Activated T-helper 1 cell treated with Interleukin-2 at 50 U/mL for 16 hours (primary cell): ENCODE results near the gene PJVK.

Experiments
- DNase-seq: peaks from one replicate; pipeline ENCODE4 v3.0.0-alpha.2; 2020; ENCODE audit warnings: low read depth

Gene PJVK

GRCh38 chr2:178480227-178481181 lies 29.3 kb downstream of the PJVK start, which contains the start of gene PLEKHA3:
PLEKHA3 (plus strand) TSS chr2:178480457; CDS start chr2:178480870, 413 bp downstream.
- DNase-seq = peak; percentile 64

DNA sequence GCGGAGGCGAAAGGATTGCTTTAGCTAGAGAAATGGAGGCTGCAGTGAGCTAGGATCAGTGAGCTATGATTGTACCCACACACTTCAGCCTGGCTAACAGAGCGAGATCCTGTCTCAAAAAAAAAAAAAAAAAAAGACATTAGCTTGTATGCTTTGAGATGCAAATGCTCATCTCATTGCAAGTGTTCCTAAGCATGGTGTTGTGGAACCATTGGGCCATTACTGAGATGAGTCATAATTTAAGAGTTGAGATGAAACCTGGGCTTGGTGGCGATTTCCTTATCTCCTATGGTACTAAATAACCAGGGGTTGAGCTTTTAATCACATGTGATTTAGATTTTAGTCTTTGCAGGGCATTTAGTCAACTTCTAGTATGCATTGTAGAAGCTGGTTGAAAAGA lies 31.3 kb downstream of the PJVK start:
- no peak for DNase-seq

GRCh38 chr2:178484245-178485041 lies 33.3 kb downstream of the PJVK start:
- DNase-seq = no peak

DNA sequence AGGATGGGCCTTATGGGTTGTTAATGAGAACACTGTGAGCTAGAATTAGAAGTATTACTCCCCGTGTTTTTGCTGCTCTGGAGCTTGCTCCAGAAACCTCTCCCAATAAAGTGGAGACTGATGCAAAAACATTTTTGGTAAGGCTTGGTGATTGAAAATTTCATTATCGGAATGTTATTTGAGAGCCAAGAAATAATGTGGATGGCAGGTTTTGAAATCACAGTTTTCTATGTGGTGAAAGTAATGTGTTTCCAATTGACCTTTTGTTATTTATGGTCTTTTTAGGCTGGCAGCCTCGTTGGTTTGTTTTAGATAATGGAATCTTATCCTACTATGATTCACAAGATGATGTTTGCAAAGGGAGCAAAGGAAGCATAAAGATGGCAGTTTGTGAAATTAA lies 34.2 kb downstream of the PJVK start:
- DNase-seq = no peak

DNA sequence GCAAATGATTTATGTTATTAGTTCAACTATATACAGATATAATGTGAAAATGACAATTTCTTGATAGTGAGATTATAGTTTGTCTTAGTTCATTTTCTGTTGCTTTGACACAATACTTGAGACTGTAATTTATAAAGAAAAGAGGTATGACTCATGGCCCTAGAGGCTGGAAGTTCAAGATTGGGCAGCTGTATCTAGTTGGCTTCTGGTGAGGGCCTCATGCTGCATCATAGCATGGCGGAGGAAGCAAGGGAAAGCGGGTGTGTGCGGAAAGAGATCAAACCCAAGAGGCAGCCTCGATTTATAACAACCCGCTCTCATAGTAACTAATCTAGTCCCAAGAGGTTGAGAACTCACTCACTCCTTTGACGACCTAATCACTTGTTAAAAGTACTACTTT lies 40.4 kb downstream of the PJVK start:
- DNase-seq = no peak

GRCh38 chr2:178496049-178496448 lies 44.9 kb downstream of the PJVK start:
- no peak for DNase-seq

GRCh38 chr2:178498137-178498536 lies 47.0 kb downstream of the PJVK start:
- DNase-seq = no peak

DNA sequence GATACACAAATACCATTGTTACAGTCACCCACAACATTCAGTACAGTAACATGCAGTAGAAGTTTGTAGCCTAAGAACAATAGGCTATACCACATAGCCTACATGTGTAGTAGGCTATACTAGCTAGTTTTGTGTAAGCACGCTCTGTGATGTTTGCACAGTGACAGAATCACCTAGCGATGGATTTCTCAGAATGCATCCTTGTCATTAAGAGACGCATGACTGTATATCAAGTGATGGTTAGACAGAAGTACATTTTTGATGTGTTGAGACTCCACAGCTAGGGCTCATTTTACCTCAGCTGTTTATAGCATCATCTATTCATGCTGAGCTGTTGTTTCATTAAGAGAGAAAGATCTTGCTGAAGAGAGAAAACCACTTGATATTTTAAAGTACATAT lies 48.5 kb downstream of the PJVK start:
- DNase-seq = no peak

DNA sequence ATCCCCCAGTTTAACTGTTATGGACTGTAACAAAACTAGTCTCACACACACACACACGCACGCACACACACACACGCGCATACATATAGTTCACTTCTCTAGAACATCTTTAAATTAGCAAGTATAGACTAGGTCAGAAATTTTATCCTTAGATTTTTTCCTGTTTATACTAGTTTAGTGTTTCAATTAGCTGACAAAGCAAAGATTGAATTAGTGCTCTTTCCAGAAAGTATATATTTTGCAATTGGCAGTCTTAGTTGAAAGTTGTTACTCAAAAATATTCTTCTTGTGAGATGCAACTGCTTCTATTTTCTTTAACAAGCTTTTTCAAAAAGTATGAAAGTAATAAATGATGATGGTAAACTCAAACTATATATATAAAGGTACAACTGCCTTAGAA lies 51.6 kb downstream of the PJVK start:
- DNase-seq = no peak

DNA sequence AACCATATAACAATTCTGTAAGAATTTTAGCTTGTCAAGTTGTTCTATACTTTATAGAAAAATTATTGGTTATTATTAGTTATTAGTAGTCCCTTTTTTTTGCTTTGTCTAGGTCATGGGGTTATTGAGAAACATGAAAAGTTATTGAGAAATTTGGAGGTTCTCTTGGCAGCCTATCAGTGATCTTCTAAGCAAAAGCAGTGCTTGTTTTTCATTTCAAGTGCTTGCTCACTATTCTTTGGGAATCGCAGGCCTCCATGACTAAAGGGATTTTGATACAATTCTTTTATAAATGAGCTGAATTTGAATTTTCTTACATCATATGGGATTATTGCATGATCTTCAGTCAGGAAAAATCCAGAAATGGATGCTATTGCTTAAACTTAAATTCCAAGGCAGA lies 54.9 kb downstream of the PJVK start:
- DNase-seq = no peak

DNA sequence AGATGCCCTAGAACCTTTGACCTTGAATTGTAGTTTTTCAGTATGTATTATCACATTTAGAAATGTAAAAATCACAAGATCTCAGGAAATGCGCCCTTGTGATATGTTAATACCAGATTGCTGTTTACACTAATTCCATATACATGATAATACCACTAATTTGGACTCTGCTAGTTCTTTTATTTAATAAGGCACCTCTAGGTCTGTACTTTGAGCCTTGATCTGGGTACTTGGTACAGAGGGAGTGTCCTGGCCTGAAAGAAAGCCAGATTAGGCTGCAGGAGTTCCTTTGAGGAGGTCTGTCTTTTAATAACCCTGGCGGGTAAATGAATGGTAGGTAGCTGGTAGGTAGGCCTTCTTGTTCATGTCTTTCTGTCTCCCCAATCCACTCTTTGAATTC lies 55.3 kb downstream of the PJVK start:
- DNase-seq = no peak

- DNase-seq = no peak
Observed at GRCh38 chr2:178506949-178507348, 55.8 kb downstream of the PJVK start.

- no peak for DNase-seq
Observed at GRCh38 chr2:178508646-178509045, 57.5 kb downstream of the PJVK start.

DNA sequence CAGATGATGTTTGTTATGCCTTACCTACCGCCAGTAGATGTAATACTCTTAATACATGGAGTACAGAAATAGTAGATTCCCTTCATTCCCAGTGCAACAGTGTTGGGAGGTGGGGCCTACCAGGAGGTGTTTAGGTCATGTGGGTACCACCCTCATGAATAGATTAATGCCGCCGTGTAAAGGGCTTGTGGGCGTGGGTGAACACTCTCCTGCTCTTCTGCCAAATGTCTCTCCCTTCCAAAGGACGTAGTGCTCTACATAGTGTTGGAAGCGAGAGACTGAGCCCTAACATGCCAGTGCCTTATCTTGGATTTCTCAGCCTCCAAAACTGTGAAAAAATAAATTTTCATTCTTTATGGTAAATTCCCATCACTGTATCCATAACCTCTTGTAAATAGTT lies 59.2 kb downstream of the PJVK start:
- no peak for DNase-seq
